ENCODE results near the gene KANK2. TPM values are rescaled to one million over a fixed set of nuclear protein-coding genes. Genes with fewer than 3 reads are reported as not detected.

Gene KANK2
- total and polyA plus RNA-seq, 10 of the 15 experiments (the other 5 are each of a cell fraction or from before 2014, with no cell fraction given): 4.9 to 33.0 (median 21.0) TPM

GRCh38 chr19:11172576-11172975 is 24.8 kb downstream of the KANK2 start (continued):
- TF ChIP-seq PRDM15 (CRISPR knock-in tag; IDR thresholded peaks at IDR 0.05) (no peak), EZH2 (IDR thresholded peaks at IDR 0.05; ENCODE audit: borderline replicate concordance, control insufficient read depth, low read depth, low read length) (no peak), RUNX3 (IDR thresholded peaks at IDR 0.05; ENCODE audit: low read length) (no peak), PBX3 (IDR thresholded peaks at IDR 0.05; ENCODE audit: insufficient replicate concordance, low read depth, low read length) (no peak), IKZF2 (IDR thresholded peaks at IDR 0.05) (no peak), SKIL (IDR thresholded peaks at IDR 0.05; ENCODE audit: low read depth, poor library complexity, severe bottlenecking) (no peak), DPF2 (IDR thresholded peaks at IDR 0.05) (no peak), ZBED1 (IDR thresholded peaks at IDR 0.05; ENCODE audit: borderline replicate concordance) (no peak), RB1 (IDR thresholded peaks at IDR 0.05; ENCODE audit: borderline replicate concordance) (no peak), PAX8 (IDR thresholded peaks at IDR 0.05) (no peak), NFIC (IDR thresholded peaks at IDR 0.05; ENCODE audit: low read depth, low read length) (no peak), GATAD2B (conservative IDR thresholded peaks at IDR 0.05; ENCODE audit: low read depth) (no peak)

Data from GM12878 (cell line).